HL-60/S4 treated with retinoic acid at 250 ng/mL for 4 days and 3 days (cell line): ENCODE measurements around the gene SCTR.

Source experiments
- in situ Hi-C: fragments of 300-500 bp; cut with MboI; formaldehyde crosslinking; loops from 2 replicates; pipeline ENCODE4 v1.7.0; 2022; ENCODE audit warnings: low sequenced_read_pairs

SCTR gene

DNA sequence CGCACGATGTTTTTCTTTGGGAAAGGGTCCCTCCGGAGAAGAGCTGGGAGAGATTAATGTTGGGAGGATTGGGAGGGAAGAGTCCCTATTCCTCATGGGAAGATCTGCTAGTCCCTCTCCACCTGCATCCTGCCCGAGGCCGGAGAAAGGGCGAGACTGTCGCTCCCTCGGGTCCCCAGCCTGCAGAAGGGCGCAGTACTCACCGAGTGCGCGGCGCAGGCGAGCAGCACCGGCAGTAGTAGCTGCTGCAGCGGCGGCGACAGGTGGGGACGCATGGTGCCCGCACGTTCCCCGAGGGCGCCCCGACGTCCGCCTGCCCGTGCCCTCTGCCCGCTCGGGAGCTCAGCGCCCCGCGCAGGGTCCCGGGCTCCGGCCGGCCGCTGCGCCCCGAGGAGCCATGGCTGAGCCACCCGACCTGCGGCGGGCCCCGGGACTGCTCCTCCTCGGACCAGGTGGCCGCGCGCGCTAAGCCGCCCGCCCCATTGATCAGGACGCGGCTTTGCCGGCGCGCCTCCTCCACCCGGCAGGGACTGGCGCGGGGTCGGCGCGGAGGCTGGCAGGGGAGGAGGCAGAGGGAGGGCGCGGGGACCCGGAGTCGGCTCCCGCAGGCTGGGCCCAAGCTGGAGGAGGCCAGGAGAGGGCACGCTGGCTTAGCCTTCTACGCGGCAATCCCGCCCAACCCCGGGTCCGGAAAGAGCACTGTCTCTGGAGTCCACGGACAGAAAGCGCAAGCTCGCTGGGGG is at the start of gene SCTR:
TSS of gene SCTR (minus strand) at position 532 of the 743 bp plus-strand sequence. CDS start at position 275, 257 bp downstream.
- in situ Hi-C loops: no loop called here

DNA sequence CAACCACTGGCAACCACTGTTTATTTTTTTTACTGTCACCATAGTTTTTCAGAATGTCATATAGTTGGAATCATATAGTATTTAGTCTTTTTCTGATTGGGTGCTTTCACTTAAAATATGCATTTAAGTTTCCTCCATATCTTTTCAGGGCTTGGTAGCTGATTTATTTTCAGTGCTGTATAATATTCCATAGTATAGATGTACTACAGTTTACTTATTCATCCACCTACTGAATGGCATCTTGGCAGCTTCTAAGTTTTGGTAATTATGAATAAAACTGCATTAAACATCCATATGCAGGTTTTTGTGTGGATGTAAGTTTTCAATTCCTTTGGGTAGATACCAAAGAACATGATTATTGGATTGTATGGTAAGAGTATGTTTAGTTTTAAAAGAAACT is 43.0 kb upstream of the SCTR start:
- in situ Hi-C loops: no loop called here

DNA sequence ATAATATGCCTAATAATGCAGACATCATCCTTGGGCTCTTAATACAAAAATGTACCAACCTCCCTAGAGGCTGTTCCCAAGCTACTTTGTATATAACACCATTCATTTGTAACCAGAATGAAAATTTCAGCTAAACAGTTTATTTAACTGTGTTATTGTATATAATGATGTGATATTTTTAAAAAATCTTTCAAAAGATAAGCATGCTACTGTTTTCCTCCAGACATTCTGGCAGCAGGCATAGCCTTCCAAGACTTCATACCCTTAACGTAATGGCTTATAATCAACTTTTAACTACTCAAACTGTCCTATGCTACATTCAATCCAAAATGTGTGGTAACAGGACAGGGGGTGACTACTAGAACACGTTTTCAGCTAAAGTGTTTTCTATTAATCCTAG is 41.2 kb upstream of the SCTR start:
- in situ Hi-C loops: no loop called here

DNA sequence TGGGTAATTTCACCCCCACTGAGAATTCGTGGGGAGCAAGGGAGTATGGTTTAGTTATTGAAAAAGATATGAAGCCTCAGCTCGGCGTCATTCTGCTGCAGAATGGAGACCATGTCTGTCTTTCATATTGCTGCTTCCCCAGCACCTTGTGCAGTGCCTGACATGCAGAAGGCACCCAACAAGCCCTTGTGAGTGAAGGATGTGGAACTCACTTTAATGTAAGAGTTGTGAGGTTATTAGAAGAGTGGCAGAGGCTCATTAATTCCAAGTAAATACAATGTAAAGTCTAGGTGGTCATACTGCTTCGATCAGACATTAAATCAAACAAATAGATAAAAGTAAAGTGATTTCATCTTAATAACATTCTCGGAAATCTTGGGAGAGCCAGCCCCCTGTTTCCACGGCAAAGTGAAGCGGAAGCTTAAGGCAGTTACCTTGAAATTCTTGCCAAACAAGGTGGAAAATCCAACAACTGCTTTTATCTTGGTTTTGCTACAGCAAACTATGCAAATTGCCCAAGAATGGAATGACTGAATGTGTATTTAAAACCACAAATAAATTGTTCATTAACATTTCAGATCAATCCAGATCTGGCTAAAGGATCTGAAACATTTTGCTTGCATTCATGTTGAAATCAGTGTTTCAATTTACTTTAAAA is 29.5 kb upstream of the SCTR start:
- in situ Hi-C loops: no loop called here

DNA sequence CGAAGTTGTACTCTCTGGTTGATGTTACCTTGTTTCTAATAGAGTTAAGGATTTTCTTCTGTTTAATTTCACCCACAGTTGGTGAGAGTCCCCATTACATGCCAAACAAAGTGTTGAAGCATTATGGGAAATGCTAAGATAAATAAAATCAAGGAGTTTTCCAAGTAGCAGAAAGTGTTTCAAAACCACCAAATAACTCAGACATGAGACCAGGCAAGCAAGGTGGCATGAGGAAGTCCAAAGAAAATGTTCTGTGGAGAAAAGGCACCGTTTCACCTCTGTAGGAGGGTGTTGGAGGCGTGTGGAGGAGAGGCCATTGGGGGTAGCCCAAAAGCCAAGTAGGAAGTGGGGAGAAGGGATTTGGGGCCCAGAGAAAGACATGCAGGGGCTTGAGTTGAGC is 28.6 kb upstream of the SCTR start:
- in situ Hi-C loops: no loop called here

DNA sequence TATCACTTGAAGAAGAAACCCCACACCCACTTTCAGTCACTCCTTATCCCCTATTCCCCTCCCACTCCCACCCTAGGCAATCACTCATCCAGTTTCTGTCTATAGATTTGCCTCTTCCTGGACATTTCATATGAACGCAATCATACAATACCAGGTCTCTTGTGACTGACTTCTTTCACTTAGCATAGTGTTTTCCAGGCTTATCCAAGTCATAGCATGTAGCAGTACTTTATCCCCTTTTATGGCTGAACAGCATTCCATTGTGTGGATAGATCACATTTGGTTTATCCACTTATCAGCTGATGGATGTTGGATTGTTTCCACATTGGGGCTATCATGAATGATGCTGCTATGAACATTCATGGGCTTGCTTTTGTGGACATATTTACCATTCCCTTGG is 26.6 kb upstream of the SCTR start:
- in situ Hi-C loops: no loop called here

DNA sequence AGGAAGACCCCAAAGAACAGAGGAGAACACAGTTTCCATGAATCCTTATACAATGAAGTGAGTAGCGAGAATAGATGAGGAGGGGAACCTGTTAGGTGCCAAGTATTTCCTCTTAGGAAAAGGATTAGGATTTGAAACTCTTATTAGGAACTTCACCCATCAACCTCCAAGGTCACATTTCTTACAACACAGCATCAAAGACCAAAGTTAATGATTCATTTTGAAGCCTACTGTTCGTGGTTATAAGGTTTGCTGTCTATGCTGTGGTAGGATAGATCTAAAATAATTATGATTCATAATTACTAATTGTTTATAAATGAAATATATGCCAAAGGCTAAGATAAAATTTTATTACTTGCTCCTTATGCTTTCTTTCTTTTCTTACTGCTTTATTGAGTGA is 26.1 kb upstream of the SCTR start:
- in situ Hi-C loops: no loop called here

DNA sequence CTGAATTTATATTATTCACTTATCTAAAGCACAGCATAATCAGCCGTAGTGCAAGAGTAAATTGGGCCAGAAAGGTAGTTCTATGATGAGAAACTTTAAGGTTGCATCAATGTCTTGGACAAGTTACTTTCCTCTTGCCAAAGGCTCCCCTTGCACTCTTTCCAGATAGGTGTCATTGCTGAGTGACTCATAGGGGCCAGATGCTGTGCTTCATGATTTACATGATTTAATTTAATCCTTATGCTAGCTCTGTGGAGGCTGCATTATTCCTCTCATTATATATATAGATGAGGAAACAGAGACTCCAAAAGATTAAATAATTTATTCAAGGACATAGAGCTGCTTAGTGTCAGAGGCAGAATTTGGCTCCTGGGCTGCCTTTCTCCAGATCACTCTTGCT is 25.0 kb upstream of the SCTR start:
- in situ Hi-C loops: no loop called here

DNA sequence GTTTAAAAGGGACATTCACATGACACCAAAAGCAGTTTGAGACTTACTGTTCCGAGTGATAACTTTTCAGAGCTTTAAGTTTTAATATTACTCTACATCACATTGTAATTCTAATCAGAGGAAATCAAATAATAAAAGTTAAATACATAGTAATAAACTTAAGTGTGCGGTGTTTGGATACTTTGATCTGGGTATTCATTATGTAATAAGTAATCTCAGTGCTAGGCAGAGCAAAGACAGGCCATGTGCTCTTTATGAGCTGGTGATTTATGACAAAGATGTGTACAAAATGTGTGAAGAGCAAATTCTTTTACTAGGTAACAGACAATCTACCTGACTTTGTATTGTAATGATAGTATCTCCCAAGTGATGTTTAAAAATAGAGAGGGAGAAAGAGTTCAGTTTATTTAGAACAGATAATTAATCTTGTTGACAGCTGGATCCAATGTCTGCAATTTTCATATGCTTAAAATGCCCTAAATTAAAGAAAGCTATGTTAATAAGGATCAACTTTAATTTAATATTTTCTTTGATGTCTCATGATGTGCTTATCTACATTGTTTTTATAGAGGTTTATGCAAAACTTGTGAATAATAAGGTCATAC is 24.3 kb upstream of the SCTR start:
- in situ Hi-C loops: no loop called here

DNA sequence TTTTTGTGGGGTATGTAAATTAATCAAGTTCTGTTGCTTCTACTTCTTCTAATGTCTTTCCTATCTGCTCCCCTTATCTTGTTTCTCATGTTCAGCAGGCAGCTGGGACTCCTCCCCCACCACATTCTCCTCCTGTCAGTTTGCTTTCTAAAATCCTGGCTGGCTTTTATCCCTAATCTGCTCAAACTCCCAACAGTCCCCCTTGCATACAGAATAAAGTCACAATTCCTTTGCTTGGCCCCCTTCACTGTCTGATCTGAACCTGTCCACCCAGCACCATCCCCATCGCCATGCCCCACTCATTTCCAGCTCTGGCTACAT is 22.1 kb upstream of the SCTR start:
- in situ Hi-C loops: no loop called here

DNA sequence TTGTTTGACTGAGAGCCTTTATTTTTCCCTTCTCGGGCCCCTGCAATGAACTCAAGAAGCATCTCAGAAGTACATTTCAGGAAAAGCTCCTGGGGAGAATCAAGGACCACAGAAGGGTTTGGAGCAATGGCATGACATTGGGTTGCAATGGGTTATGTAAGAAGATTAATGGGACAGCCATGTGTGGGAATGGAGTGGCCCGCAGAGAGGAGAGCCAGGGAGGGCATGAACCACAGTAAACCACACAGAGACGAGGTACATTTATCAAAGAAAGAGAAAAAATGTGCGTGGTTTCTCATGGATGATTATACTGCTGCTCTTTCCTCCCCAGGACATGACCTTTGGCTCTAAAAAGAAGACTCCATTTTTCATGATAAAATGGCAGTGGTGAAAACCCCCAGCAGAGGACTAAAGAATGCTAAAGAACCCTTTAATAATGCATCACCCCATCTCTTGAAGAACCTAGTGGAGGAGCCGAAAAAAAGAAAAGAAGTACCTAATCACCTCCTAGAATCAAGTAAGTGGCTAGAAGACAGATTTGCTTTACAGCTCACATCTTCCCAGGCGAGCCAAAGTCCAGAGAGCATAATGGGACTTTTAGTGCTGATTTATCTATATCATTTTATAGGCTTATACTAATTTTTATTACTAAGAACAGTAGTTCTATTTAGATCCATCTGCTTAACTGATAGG is 21.6 kb upstream of the SCTR start:
- in situ Hi-C loops: no loop called here

DNA sequence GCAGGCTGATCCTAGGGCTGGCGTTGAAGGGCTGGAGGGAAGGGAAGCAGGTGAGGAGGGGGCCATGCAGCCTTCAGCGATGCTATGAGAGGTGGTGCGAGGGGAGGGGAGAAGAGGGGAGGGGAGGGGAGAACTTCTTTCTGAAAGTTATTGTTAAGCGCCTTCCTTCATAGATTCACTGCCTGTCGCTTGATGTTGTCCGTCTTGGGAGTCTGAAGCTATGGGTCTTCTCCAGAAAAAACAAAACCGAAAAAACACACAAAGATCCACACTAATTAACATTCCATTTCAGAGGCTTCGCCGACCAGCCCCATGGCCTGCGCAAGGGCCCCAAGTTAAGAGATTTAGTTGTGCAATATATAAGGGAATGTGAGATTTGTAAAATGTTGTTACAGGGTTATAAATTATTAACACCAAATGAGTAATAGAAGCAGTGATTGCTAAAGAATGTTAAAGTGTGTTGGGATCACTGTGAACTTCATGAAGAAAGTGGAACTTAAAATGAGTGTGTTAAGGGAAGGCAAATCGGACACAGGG is 20.7 kb upstream of the SCTR start:
- in situ Hi-C loops: no loop called here

DNA sequence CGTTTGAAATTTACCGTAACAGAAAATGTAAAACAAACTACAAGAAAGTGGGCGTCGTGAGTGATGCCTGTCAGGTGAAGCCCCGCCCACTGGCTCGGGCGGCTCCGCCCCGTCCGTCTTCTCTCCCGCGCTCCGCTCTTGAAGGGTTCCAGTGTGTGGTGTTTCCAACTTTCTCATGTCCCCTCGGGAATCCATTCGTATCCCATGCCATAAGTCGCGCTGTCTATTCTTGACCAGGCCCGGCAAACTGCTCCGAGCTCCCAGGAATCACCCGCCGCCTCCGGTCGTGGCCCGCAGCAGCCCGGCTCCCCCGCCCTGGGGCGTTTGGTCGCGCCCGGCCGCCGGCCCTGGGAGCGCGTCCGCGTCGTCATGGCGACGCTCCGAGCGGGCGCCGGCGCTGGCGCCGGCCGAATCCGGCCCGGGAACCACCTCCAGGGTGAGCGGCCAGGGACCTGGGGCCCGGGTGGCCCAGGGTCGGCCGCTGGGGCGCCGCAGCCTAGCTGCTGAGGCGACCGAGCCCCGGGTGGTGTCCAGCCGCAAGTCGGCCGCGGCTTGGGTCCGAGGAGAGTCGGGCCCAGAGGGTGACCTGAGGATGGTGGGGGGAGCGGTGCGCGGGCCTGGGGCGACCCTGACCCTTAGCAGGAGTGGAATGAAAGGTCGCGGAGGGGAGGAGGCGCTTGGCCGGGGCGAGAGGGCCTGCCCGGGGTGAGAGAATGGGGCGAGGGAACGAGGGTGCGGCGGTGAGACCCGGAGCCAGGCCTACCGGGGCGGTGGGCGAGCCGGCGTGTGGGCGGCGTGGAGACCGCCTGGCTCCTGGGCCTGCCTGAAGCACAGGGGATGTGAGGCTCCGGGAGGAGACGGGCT is 20.0 kb upstream of the SCTR start, which contains the start of gene CFAP221:
TSS of gene CFAP221 (plus strand) at position 375 of the 864 bp plus-strand sequence. CDS start 1,683 bp downstream, outside the sequence.
- in situ Hi-C loops: no loop called here

DNA sequence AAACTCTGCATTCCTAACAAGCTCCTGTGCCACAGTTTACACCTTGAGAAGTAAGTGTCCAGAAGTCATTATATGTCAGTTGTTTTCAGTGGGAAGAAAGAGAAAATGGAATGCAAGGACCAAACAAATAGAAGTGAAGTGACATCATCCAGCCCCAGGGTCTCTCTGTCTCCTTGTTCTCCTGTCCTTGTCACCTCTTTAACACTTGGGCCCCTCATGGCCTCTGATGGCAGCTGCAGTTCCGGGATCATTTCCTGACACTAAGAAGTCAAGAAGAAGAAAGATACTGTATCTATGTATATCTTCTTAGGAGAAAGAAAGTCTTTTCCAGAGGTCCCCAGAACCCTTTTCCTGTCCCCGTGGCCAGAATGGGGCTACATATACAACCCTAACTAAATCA is 17.2 kb upstream of the SCTR start:
- in situ Hi-C loops: no loop called here

DNA sequence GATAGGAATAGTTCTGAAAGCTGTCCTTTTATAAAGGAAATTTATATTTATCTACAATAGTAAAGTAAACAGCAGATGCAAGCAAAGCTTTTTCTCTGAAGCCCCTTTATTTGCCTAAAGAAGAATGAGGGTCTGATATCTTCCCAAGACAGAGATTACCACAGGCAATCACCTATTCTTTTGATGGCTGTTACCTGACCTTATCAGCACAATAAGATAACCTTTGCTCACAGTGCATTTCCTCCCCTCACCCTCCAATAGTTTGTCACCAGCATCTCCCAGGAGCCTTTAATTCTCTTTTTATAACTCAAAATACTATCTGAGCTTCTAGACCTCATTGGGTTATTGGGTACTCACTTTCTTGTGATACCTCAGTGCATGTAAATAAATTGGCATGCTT is 13.5 kb upstream of the SCTR start:
- in situ Hi-C loops: no loop called here

DNA sequence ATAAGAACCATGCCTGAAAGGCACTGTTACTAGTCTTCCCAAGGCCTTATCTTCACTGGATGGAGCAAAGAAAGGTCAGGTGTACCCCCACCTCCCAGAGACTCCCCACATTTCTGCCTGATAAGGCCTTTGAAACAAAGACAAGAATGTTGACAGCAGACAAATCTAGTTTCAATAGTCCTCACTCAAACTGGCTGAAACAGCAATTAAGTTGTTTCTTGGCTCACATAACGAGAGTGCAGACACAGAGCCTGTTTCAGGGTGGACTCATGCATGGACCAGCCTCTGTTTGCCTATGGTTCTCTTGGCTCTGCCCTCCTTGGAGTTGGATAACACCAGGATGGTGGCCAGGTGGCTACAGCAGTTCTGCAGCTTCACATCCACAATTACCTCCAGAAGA is 12.4 kb upstream of the SCTR start:
- in situ Hi-C loops: no loop called here

DNA sequence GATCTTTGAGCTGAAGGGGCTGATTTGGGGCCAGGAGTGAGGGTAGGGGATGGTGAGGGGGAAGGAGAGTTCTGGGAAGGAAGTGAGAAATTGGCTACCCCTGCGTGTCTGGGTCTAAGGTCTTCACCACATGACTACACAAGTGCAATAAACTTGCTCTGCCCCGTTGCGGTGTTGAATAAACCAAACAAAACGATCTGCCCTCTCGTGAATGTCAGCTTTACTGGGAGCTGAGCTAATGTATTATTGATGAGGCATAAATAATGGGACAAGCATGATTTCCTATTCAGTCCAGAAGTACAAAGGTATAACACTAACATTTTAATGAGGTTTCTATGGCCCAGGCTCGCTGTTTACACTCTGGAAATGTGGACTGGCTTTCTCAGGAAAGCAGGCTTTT is 11.9 kb upstream of the SCTR start:
- in situ Hi-C loops: no loop called here

DNA sequence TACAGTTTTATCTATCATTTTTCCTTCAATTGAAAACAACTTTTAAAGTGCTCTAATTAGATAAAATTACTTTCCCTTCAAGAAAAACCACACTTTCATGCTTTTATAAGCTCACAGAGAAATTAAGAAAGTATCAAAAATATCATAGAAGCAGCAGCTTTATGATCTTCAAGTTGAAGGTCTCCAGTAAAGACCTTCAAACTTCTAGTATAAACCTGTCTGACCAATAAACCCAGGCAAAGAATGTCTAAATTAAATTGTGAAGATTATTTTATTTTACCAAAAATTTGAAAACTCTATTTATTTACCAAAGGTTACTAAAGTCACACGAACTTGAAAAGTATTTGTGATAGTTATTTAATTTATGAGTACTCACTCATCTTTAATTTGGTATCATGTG is 9.3 kb upstream of the SCTR start:
- in situ Hi-C loops: no loop called here

DNA sequence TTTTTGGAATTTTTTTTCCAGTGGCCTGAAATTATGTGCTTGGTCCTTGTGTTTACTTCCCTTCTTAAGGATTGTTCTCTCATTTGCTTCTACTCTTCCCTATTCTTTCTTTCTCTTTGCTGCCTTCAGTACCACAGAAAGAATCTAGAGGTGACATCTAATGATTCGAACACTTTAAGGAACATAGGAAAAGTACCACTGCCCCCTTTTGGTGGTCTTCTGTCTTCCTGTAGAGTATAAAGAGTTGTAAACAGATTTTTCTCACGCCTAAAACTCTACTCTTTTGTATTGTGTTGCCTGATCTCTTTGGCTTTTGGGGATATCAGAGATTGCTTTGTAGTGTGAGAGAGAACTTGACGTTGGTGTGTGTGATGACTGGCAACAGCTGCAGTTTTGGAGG is 7.0 kb upstream of the SCTR start:
- in situ Hi-C loops: no loop called here

DNA sequence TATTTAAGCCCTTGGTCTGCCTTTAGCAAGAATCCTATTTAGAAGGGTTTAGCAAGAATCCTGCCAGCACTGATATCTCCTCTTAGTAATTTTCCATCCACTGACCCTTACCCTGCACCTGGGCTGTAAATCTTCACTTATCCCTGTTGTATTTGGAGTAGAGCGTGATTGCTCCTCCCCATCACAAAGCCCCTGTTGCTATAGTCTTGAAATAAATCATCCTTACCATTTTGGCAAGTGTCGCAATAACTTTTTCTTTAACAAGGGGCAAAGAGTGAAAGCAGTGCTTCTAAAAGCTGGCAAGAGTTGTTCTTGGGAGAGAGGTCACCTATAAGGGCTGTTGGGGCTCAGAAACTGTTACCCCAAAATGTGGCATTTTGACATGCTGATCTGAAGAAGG is 3.7 kb upstream of the SCTR start:
- in situ Hi-C loops: no loop called here

DNA sequence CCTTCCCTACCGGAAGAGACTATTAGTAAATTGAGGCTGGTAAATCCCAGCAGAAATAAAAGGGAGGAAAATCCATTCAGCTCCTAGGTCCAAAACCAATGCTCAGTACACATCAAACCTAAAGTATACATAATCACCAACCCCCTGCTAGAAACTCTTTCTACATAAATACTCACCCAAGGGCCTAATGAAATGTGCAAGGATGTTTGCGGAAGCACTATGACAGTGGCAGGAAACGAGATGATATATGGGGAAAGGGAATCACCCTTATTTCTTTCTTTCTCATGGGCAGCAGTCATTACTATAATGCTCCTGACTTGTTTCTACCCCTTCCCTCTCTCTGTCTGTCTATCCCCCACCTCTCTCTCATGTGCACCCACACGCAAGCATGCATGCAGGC is 1.3 kb upstream of the SCTR start:
- in situ Hi-C loops: no loop called here
